Measurements from ENCODE around the gene TFCP2.

TFCP2 gene

DNA sequence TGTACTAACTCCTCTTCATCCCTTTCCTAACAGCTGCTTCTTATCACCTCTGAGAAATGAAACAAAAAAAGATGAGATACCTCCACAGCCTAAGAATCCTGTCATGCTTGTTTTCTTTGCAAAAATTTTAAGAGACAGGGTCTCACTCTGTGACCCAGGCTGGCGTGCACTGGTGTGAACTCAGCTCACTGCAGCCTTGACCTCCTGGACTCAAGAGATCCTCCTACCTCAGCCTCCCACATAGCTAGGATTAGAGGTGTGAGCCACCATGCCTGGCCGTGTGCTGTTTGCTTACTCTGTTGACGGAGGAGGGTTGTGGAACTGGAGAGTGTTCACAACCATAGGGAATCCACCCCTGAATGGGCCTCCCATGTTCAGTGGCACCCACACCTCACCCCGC is 105.7 kb downstream of the TFCP2 start:
- H3K27ac ChIP-seq = no peak overlapping the region
- TF ChIP-seq, protein P1, sequence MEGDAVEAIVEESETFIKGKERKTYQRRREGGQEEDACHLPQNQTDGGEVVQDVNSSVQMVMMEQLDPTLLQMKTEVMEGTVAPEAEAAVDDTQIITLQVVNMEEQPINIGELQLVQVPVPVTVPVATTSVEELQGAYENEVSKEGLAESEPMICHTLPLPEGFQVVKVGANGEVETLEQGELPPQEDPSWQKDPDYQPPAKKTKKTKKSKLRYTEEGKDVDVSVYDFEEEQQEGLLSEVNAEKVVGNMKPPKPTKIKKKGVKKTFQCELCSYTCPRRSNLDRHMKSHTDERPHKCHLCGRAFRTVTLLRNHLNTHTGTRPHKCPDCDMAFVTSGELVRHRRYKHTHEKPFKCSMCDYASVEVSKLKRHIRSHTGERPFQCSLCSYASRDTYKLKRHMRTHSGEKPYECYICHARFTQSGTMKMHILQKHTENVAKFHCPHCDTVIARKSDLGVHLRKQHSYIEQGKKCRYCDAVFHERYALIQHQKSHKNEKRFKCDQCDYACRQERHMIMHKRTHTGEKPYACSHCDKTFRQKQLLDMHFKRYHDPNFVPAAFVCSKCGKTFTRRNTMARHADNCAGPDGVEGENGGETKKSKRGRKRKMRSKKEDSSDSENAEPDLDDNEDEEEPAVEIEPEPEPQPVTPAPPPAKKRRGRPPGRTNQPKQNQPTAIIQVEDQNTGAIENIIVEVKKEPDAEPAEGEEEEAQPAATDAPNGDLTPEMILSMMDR (conservative IDR thresholded peaks at IDR 0.05) = no peak
- no peak for TF ChIP-seq ZFX (IDR thresholded peaks at IDR 0.05)

DNA sequence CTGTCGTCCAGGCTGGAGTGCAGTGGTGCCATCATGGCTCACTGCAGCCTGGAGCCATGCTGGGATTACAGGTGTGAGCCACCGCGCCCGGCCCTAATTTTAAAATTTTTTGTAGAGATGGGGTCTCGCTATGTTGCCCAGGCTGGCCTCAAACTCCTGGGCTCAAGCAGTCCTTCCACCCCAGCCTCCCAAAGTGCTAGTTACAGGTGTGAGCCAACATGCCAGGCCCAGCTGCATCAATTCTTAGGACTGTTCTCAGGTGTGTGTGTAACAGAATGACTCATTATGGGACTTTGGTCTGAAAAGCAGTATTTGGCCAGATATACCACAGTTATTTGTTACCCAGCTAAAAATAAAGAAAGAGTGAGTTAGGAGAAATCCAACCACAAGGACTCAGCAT is 107.4 kb downstream of the TFCP2 start:
- TF ChIP-seq ZFX (IDR thresholded peaks at IDR 0.05) = no peak
- TF ChIP-seq, protein P1 (conservative IDR thresholded peaks at IDR 0.05) = no peak
- no peak overlapping the region for H3K27ac ChIP-seq

DNA sequence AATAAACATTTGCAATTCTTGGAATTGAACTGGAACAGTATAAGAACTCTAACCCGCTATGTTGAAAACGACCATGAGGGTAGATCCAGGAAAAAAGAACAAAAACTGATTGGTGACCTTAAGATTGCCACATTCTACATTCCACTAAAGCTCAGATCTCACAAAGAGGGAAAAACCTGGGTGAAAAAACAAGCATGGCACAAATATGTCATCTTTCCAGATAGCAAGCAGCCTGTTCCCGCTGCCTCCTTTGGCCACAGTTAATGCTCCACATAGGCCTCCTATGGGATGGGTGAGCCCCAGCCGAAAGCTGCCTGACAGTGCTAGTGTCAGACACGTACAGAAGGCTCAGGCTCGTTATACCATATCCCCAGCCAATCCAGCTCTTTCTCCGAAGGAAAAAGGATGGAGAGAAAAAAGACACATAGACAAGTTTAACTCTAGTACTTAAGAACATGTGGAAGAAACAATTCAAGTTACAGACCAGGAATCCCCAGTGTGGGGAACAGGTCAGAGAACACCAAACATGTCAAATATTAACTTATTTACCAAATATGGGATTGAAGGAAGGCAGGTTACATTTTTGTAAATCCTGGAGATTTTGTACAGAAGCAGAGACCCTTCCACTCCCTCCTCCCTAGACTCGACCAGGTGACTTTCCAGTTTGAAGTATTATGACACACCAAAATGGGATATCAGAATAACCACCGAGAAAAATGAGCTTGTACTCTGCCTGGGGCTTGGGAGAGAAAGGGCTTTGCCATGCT is 110.1 kb downstream of the TFCP2 start:
- no peak overlapping the region for H3K27ac ChIP-seq
- TF ChIP-seq ZFX (IDR thresholded peaks at IDR 0.05) = no peak
- TF ChIP-seq, protein P1 (conservative IDR thresholded peaks at IDR 0.05) = no peak

DNA sequence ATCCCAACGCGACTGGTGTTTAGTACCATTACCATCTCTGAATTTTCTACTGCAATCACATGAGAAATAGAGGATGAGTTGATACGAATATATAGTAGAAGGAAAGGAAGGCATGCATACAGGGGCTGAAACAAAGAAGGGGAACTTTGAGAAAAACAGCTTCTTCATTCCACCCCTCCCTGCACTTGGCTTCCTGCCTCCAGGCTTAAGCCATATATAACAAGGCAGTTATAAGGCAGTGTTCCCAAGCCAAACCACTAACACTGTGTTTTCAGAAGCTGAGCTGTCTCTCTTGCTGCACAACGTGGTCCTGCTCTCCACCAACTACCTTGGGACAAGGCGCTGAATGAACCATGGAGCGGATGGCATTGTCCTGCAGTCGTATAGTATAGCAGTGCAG is 113.8 kb downstream of the TFCP2 start:
- TF ChIP-seq, protein P1 (conservative IDR thresholded peaks at IDR 0.05) = no peak
- TF ChIP-seq ZFX (IDR thresholded peaks at IDR 0.05) = no peak
- no peak overlapping the region for H3K27ac ChIP-seq

DNA sequence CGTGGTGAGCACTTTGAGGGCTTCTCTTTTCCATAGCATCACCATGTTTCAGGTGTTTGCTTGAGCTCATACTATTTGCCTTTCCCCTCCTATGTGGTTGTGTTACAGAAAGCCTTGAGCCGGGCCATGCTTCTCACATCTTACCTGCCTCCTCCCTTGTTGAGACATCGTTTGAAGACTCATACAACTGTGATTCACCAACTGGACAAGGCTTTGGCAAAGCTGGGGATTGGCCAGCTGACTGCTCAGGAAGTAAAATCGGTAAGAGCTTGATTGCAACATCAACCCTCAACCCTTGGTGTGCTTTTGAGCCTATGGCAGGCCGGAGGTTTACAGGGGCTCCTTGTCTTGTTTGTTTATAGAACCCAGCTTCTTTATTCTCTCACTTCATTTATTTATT is 116.7 kb downstream of the TFCP2 start:
- H3K27ac ChIP-seq = no peak overlapping the region
- TF ChIP-seq ZFX (IDR thresholded peaks at IDR 0.05) = no peak
- TF ChIP-seq, protein P1 (conservative IDR thresholded peaks at IDR 0.05) = no peak

DNA sequence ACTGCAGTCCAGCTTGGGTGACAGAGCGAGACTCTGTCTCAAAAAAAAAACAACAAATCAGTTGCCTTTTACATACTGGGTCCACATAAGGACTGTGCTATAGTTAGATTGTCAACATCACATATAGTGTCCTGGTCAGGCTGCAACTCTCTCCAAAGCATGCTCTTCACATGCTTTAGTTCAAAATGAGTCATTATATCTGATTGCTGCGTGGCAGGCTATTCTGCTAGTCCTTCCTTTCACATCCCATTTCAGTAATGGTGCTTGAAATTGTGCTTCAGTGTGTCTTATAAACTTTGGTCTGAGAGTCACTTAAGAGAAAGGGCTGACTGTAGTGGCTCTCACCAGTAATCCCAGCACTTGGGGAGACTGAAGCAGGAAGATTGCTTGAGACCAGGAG is 117.9 kb downstream of the TFCP2 start:
- TF ChIP-seq, protein P1 (conservative IDR thresholded peaks at IDR 0.05) = no peak
- TF ChIP-seq ZFX (IDR thresholded peaks at IDR 0.05) = no peak
- no peak overlapping the region for H3K27ac ChIP-seq

DNA sequence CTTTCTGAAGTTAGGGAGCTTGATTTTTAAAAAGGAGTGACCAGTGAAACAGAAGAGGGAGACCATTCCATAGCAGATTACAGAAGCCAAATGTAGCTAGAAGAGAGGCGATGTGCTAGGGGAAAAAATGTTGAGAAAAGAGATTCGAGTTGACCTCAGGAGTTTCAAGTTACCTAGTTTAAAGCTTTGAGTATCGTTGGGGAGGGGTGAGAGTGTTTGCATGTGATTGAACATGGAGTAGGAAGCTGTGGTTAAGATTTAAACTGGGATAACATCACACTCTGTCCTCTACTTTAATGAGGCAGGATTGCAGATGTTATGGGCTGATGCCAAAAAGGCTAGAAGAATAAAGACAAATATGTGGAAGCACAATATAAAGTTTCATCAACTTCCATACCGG is 121.1 kb downstream of the TFCP2 start:
- no peak overlapping the region for H3K27ac ChIP-seq
- TF ChIP-seq ZFX (IDR thresholded peaks at IDR 0.05) = no peak
- TF ChIP-seq, protein P1 (conservative IDR thresholded peaks at IDR 0.05) = no peak

Data from C4-2B (cell line).